ENCODE data around the gene COL16A1.

COL16A1 gene

GRCh38 chr1:31605908-31606427 lies 97.8 kb downstream of the COL16A1 start:
- peak in 1 of 3 experiments; percentile 24 for DNase-seq (ENCODE audit: low read depth in 2 of 3, low spot score in 2 of 3)
